Spleen (tissue), 7 donors: Measurements from ENCODE around the gene TBC1D10B.

Experiments
- POLR2A ChIP-seq, 3 donors: fragments of 450-650 bp; IDR thresholded peaks; one replicate each; pipeline ENCODE4 v1.5.1; 2017; ENCODE audit warnings: antibody characterized with exemption in 3 of 3, mild to moderate bottlenecking in 1 of 3
- POLR2AphosphoS5 ChIP-seq, 3 donors: sonication (generic); formaldehyde crosslinking; IDR thresholded peaks; one replicate each; pipeline ENCODE4 v1.5.1; 2017; ENCODE audit warnings: antibody characterized with exemption in 3 of 3
- TF ChIP-seq, protein P1 (sequence below), 11 experiments: fragments of 200-600 bp in 7 of 11; fragments of 450-650 bp in 4 of 11; sonication (generic) in 4 of 11; IDR thresholded peaks in 8 of 11; conservative IDR thresholded peaks in 3 of 11; 1 replicate in 7 of 11; 2 replicates in 4 of 11; pipeline versions ENCODE4 v1.4.0 to v1.8.0; 2016 to 2021; ENCODE audit warnings: antibody characterized with exemption in 11 of 11, inconsistent platforms in 4 of 11, mild to moderate bottlenecking in 1 of 11
- donor health status: DM: no; HTN: no; CAD: no; lungs with moderate emphysema.
- donor health status: DM: no; HTN: no; CAD: no.
- donor health status: DM: no; HTN: no; CAD: no.

DNA sequence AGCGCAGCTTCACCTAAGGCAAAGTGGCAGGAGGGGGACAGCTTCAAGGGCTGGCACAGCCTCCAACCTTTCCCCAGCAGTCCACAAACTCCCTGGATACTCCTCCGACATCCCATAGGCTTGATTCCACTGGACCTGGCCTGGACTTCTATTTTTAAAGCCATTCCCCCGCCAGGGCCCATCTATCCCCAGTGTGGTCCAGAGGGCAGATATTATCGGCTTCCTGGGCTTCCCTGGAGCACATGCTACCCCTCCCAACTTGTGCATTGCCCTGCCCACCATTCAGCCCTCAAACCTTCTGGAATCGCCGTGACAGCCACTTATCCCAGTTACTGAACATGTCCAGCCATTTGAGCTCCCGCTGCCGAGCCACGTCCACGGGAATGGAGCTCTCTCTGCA, 5.1 kb downstream of the TBC1D10B start:
- TF ChIP-seq, protein P1, sequence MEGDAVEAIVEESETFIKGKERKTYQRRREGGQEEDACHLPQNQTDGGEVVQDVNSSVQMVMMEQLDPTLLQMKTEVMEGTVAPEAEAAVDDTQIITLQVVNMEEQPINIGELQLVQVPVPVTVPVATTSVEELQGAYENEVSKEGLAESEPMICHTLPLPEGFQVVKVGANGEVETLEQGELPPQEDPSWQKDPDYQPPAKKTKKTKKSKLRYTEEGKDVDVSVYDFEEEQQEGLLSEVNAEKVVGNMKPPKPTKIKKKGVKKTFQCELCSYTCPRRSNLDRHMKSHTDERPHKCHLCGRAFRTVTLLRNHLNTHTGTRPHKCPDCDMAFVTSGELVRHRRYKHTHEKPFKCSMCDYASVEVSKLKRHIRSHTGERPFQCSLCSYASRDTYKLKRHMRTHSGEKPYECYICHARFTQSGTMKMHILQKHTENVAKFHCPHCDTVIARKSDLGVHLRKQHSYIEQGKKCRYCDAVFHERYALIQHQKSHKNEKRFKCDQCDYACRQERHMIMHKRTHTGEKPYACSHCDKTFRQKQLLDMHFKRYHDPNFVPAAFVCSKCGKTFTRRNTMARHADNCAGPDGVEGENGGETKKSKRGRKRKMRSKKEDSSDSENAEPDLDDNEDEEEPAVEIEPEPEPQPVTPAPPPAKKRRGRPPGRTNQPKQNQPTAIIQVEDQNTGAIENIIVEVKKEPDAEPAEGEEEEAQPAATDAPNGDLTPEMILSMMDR (IDR thresholded peaks at IDR 0.05 in 8 of 11, conservative IDR thresholded peaks at IDR 0.05 in 3 of 11) = no peak
- no peak for TF ChIP-seq POLR2A (IDR thresholded peaks at IDR 0.05)
- no peak for TF ChIP-seq POLR2AphosphoS5 (IDR thresholded peaks at IDR 0.05)
